NB4 (cell line): ENCODE results near the gene ZNF232.
A peak's percentile ranks its signal among the peaks of the same experiment; 100 is the strongest.

ENCODE experiments used
- DNase-seq: peaks from one replicate; pipeline ENCODE4 v3.0.0; 2010; ENCODE audit warnings: low read depth
- H3K4me3 ChIP-seq: one replicate; pipeline ENCODE4 v1.5.1; 2011; ENCODE audit warnings: mild to moderate bottlenecking, low read depth, low read length, moderate library complexity
- CTCF ChIP-seq: IDR thresholded peaks from one replicate; pipeline ENCODE4 v1.5.1; 2012; ENCODE audit warnings: low read depth, low read length
- MAX ChIP-seq: IDR thresholded peaks from 2 replicates; pipeline ENCODE4 v1.6.1; 2011; ENCODE audit warnings: low read depth, low read length
- MYC ChIP-seq: IDR thresholded peaks from 2 replicates; pipeline ENCODE4 v1.6.1; 2011; ENCODE audit warnings: low read depth, low read length
- POLR2A ChIP-seq: IDR thresholded peaks from 2 replicates; pipeline ENCODE4 v1.6.1; 2011; ENCODE audit warnings: mild to moderate bottlenecking; ENCODE audit not compliant: insufficient read length; ENCODE audit errors: extremely low read depth

Gene ZNF232

DNA sequence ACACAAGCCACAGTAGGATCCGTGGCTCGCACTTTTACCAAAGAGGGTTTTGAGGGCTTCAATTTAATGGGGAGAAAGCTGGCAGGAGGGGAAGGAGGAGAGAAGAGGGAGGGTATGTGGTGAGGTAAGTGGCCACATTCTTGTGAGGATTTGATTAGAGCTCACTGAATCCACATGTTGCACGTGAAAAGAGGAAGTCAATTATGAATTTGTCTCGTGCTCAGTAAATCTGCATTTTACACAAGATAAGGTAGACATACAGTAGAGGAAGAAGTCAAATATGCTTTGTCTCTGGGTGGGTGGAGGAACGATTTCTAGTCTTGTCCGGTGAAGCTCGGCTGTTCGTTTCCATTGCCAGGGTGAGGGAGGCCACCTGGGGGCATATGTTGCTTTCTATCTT is 862 bp downstream of the ZNF232 start:
- H3K4me3 ChIP-seq, result peak overlapping the region; percentile 76
- TF ChIP-seq POLR2A (no peak), MYC (no peak; the same call in 1 of the 2 replicates), CTCF (no peak), MAX (peak; percentile 86)
- peak; percentile 65 for DNase-seq

DNA sequence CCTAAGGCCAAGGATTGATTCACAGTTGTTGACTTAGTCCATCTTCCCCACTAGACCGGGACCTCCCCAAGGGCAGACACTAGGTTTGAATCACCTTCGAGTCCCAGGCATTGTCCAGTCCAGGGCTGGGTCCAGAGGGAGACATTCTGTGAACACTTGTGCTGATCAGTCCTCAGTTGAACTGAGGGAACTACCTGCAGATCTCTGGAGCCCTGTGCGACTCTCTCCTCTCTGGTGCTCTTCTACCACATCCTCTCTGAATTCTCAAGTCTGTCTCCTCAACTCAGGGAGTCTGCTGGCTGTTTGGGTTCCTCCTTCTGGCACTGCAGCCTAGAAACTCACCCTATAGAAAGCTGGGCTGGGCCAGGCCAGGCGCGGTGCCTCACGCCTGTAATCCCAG is 10.8 kb downstream of the ZNF232 start:
- DNase-seq, result no peak
- TF ChIP-seq CTCF (no peak), MAX (no peak), MYC (no peak), POLR2A (no peak)
- no peak overlapping the region for H3K4me3 ChIP-seq

- TF ChIP-seq CTCF, result no peak
- no peak for TF ChIP-seq MYC
- no peak for TF ChIP-seq MAX
- no peak for TF ChIP-seq POLR2A
- H3K4me3 ChIP-seq, result no peak overlapping the region
- DNase-seq, result no peak
Observed at GRCh38 chr17:5099271-5099670, 12.4 kb downstream of the ZNF232 start.

DNA sequence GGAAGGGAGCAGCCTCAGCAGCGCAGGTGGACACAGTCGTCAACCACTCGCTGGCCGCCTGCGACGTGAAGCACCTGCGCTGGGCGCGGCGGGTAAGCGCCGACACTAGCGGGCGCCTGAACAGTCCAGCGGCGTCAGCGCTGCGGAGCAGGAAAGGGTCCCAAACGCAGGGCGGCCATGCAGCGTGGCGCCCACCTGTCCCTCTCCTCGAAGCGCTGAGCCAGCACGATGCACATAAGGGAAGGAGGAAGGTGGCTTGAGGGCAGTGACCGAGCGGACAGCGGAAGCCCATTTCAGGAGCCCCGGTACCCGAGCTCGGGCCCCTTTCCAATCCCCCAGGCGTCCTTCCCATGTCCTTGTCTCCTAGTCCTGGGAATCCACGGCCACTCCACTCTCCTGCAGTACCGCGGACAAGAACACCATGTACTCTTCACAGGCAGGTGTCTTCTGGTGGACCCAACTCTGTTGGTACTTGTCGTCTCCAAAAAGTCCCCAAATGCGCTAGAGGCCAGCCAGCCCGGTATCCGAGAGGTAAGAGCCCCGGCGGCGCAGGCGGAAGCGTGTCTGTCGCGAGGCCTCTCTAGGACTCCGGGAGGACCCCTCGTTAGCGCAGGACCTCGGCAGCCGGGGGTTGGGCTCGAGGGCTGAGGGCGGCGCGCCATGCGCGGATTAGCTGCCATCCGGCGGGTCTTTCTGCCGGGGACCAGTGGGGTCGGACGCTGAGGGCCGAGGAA is 14.4 kb downstream of the ZNF232 start:
- no peak overlapping the region for H3K4me3 ChIP-seq
- TF ChIP-seq CTCF (no peak), MAX (no peak), POLR2A (no peak), MYC (no peak)
- no peak for DNase-seq

DNA sequence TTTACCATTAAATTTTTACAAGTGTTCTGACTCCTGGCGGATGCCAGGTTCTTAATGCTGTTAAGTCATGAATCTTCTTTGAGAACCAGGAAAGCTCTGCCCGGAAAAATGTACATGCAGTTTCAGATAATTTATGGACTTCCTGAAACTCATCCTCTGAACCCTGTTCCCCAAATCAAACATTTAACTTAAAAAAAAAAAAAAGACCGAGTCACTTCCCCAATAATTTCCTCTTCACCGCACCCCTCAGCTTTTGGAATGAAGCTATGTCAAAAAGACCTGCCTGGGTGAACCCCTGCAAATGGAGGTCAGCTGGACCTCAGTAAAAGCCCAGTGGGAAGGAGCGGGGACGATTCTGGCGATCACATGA is 15.0 kb downstream of the ZNF232 start:
- DNase-seq, result no peak
- no peak overlapping the region for H3K4me3 ChIP-seq
- TF ChIP-seq MAX (no peak), MYC (no peak), POLR2A (no peak)

GRCh38 chr17:5092218-5093010 is 19.3 kb downstream of the ZNF232 start:
- TF ChIP-seq MAX, result no peak

More at GRCh38 chr17:5092218-5093010, 19.3 kb downstream of the ZNF232 start:
- H3K4me3 ChIP-seq, result no peak overlapping the region
- no peak for DNase-seq
